PC-3 (cell line): ENCODE data around the gene CARD16. TPM values are rescaled to one million over a fixed set of nuclear protein-coding genes. Genes with fewer than 3 reads are reported as not detected.
"Not testable (repeated sequence)": the region's sequence is repeated elsewhere in the genome, so short reads cannot be mapped to it uniquely, and the experiment has no call there.

Source experiments
- ATAC-seq: fragments of 200-7000 bp; cut with Tn5 transposase; 2 replicates; pipeline ENCODE4 v1.9.1; 2020; ENCODE audit warnings: mild to moderate bottlenecking, moderate library complexity
- Bru-seq: library from RNA; stranded (reverse); fragments of 400-500 nt; gene quantifications from one replicate; lab custom pipeline; 2021; lab: Mats Ljungman, UMichigan
- BruChase-seq, 2 experiments: library from RNA; stranded (reverse); fragments of 400-500 nt; gene quantifications; one replicate each; lab custom pipeline; 2021; lab: Mats Ljungman, UMichigan
- BruUV-seq: library from RNA; stranded (reverse); fragments of 400-500 nt; replicated peaks from 2 replicates; lab custom pipeline; 2021; lab: Mats Ljungman, UMichigan
- CTCF ChIA-PET: fragments of 300-600 bp; sonication (Branson Sonifier 250); formaldehyde crosslinking; loops from one replicate; lab custom pipeline; 2022; ENCODE audit warnings: antibody characterized with exemption; lab: Charles Lee
- POLR2A ChIA-PET: fragments of 300-600 bp; sonication (Branson Sonifier 250); formaldehyde crosslinking; loops from one replicate; lab custom pipeline; 2022; ENCODE audit warnings: antibody characterized with exemption; ENCODE audit not compliant: unreplicated experiment; lab: Charles Lee
- DNase-seq: peaks from one replicate; pipeline ENCODE4 v3.0.0-alpha.2; 2015
- H2AFZ ChIP-seq: fragments of 300-600 bp; sonication (generic); 2 replicates; pipeline ENCODE4 v1.6.0; 2016; ENCODE audit warnings: antibody characterized with exemption, low read length
- H3F3A ChIP-seq: fragments of 300-600 bp; sonication (generic); one replicate; pipeline ENCODE4 v1.6.0; 2017; ENCODE audit warnings: antibody characterized with exemption, low read length, control low read depth, mild to moderate bottlenecking; ENCODE audit not compliant: unreplicated experiment
- H3K27ac ChIP-seq: fragments of 300-600 bp; sonication (generic); 2 replicates; pipeline ENCODE4 v1.5.1; 2016; ENCODE audit warnings: mild to moderate bottlenecking, low read length
- H3K27me3 ChIP-seq: fragments of 300-600 bp; sonication (generic); 2 replicates; pipeline ENCODE4 v1.6.1; 2016; ENCODE audit warnings: low read length, mixed read lengths
- H3K36me3 ChIP-seq: fragments of 300-600 bp; sonication (generic); 2 replicates; pipeline ENCODE4 v1.6.1; 2016; ENCODE audit warnings: low read depth, mixed run types, low read length, mixed read lengths
- H3K4me1 ChIP-seq: fragments of 300-600 bp; sonication (generic); 2 replicates; pipeline ENCODE4 v1.5.1; 2016; ENCODE audit warnings: low read length; ENCODE audit not compliant: insufficient read depth
- H3K4me2 ChIP-seq: fragments of 300-600 bp; sonication (generic); 2 replicates; pipeline ENCODE4 v1.6.0; 2016; ENCODE audit warnings: low read length
- H3K4me3 ChIP-seq: fragments of 300-600 bp; sonication (generic); 2 replicates; pipeline ENCODE4 v1.5.1; 2016; ENCODE audit warnings: mild to moderate bottlenecking, low read length, mixed read lengths
- H3K79me2 ChIP-seq: fragments of 300-600 bp; sonication (generic); 2 replicates; pipeline ENCODE4 v1.6.1; 2017; ENCODE audit warnings: low read length, mixed read lengths
- H3K9ac ChIP-seq: fragments of 300-600 bp; sonication (generic); 2 replicates; pipeline ENCODE4 v1.6.0; 2016; ENCODE audit warnings: mild to moderate bottlenecking, low read length
- H3K9me2 ChIP-seq: fragments of 300-600 bp; sonication (generic); replicated peaks from 2 replicates; pipeline ENCODE4 v1.6.1; 2016; ENCODE audit warnings: mixed run types, low read length, mixed read lengths
- H3K9me3 ChIP-seq: fragments of 300-600 bp; sonication (generic); 2 replicates; pipeline ENCODE4 v1.6.1; 2016; ENCODE audit warnings: low read length, mixed read lengths
- H4K20me1 ChIP-seq: fragments of 300-600 bp; sonication (generic); 2 replicates; pipeline ENCODE4 v1.6.1; 2016; ENCODE audit warnings: low read length, mixed read lengths
- CTCF ChIP-seq: fragments of 300-600 bp; sonication (generic); conservative IDR thresholded peaks from 2 replicates; pipeline ENCODE4 v1.5.1; 2017; ENCODE audit warnings: antibody characterized with exemption, low read depth, mild to moderate bottlenecking, low read length
- EZH2 ChIP-seq: fragments of 300-600 bp; sonication (generic); IDR thresholded peaks from one replicate; pipeline ENCODE4 v1.6.1; 2017; ENCODE audit warnings: antibody characterized with exemption, mild to moderate bottlenecking, low read length; ENCODE audit not compliant: unreplicated experiment
- EZH2phosphoT487 ChIP-seq: fragments of 300-600 bp; sonication (generic); IDR thresholded peaks from 2 replicates; pipeline ENCODE4 v1.6.1; 2018; ENCODE audit warnings: mild to moderate bottlenecking, antibody characterized with exemption, low read length, borderline replicate concordance
- intact Hi-C: fragments of 100-400 bp; cut with micrococcal nuclease; formaldehyde crosslinking; loops from 2 replicates; pipeline ENCODE4 v1.9.0; 2023
- long read RNA-seq: library from polyadenylated mRNA; unstranded; transcript quantifications from one replicate; pipeline ENCODE4 v2.0.0, GENCODE V29; 2021; ENCODE audit not compliant: unreplicated experiment
- total RNA-seq: library from RNA; depleted of rRNA; stranded (reverse); fragments of >200 nt; gene quantifications from 2 replicates; pipeline ENCODE4 v1.2.3, GENCODE V29; 2014; rRNA removed

Gene CARD16
- total RNA-seq (not detected in 2 replicates), Bru-seq, nascent RNA (percentile 2 among the genes with signal in this experiment), BruChase-seq, experiment 1, labeled RNA remaining after a 6-hour chase (not detected), BruChase-seq, experiment 2, labeled RNA remaining after a 2-hour chase (percentile 2 among the genes with signal in this experiment)
- long read RNA-seq: 0 reads

GRCh38 chr11:105044557-105045524 is at the start of gene CARD16:
Gene CARD16 (minus strand): TSS chr11:105045335. CDS start chr11:105045297, 38 bp downstream.
- H3K4me1 ChIP-seq: peaks cover 16% of the 10 kb centered on the region
- ATAC-seq, H3K79me2 ChIP-seq, H3K9me2 ChIP-seq, H4K20me1 ChIP-seq, H3K4me3 ChIP-seq, DNase-seq, POLR2A ChIA-PET, H3K9ac ChIP-seq, CTCF ChIA-PET, H3K9me3 ChIP-seq, H3K36me3 ChIP-seq, H3K27ac ChIP-seq, H3K4me2 ChIP-seq, H3F3A ChIP-seq, BruUV-seq, H3K27me3 ChIP-seq, H2AFZ ChIP-seq: not testable (repeated sequence)
- intact Hi-C loops: loop anchor here (5.0 kb wide), 3 partner anchors 43 to 817 kb away; no protein-coding TSS in a partner anchor

GRCh38 chr11:105092256-105093239 is 47.4 kb upstream of the CARD16 start:
- no peak overlapping the region for H3K27ac ChIP-seq
- H3K9me2 ChIP-seq: no peaks in the 10 kb centered on the region
- no peak overlapping the region for H3K4me3 ChIP-seq
- H3K36me3 ChIP-seq: no peaks in the 10 kb centered on the region
- TF ChIP-seq EZH2phosphoT487 (no peak), EZH2 (no peak), CTCF (no peak)
- H4K20me1 ChIP-seq: no peaks in the 10 kb centered on the region
- H3K9ac ChIP-seq: no peak overlapping the region
- no TSS peak for BruUV-seq
- H2AFZ ChIP-seq: peak overlapping the region; percentile 18; the same call in 1 of the 2 replicates
- 0 out of 2 replicates have a peak overlapping the region, but pooled peaks have one; percentile 14 for H3K4me2 ChIP-seq
- peak; percentile 66 for ATAC-seq
- CTCF ChIA-PET: no interaction called here
- intact Hi-C loops: no loop called here
- peak; percentile 67 for DNase-seq
- H3K4me1 ChIP-seq: peaks cover 12% of the 10 kb centered on the region; the same call in 1 of the 2 replicates
- H3K27me3 ChIP-seq: no peaks in the 10 kb centered on the region
- H3F3A ChIP-seq: no peaks in the 10 kb centered on the region
- POLR2A ChIA-PET: no interaction called here
- H3K79me2 ChIP-seq: no peaks in the 10 kb centered on the region
- no peaks in the 10 kb centered on the region for H3K9me3 ChIP-seq
